ENCODE measurements around the gene CAMTA1.

DNA sequence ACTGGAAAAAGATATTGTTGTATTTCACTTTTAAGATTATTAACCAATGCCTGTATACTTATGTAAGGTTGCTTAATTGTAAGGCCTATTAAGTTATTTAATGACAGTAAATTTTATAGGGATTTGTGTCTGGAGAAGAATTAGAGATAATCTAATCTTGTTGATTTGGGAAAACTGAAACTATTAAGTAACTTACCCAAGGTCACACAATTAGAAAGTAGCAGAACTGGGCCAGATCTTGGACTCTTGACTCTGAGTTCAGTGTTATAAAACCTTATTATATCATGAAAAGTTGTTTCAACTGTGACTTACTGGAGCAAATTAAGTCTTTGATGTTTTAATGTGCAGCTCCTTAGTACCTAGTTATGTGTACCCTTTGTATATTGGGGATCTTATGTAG lies 38.5 kb downstream of the CAMTA1 start:
- TF ChIP-seq, protein P1, sequence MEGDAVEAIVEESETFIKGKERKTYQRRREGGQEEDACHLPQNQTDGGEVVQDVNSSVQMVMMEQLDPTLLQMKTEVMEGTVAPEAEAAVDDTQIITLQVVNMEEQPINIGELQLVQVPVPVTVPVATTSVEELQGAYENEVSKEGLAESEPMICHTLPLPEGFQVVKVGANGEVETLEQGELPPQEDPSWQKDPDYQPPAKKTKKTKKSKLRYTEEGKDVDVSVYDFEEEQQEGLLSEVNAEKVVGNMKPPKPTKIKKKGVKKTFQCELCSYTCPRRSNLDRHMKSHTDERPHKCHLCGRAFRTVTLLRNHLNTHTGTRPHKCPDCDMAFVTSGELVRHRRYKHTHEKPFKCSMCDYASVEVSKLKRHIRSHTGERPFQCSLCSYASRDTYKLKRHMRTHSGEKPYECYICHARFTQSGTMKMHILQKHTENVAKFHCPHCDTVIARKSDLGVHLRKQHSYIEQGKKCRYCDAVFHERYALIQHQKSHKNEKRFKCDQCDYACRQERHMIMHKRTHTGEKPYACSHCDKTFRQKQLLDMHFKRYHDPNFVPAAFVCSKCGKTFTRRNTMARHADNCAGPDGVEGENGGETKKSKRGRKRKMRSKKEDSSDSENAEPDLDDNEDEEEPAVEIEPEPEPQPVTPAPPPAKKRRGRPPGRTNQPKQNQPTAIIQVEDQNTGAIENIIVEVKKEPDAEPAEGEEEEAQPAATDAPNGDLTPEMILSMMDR (IDR thresholded peaks at IDR 0.05) = no peak
- no peak for TF ChIP-seq POLR2A (IDR thresholded peaks at IDR 0.05)
- no peak for TF ChIP-seq POLR2AphosphoS5 (IDR thresholded peaks at IDR 0.05)
- no peak for TF ChIP-seq EP300 (IDR thresholded peaks at IDR 0.05)

All from upper lobe of left lung (tissue), 4 donors.